ENCODE results near the gene CNIH3.

Gene CNIH3

GRCh38 chr1:224644553-224645154, 28.5 kb downstream of the CNIH3 start:
- Mint-ChIP-seq H3K4me1 (peaks cover 4% of the 10 kb centered on the region), H3K36me3 (no peaks in the 10 kb centered on the region), H3K27ac (no peak overlapping the region), H3K4me3 (no peak overlapping the region), H3K9me3 (no peaks in the 10 kb centered on the region)
- DNase-seq (ENCODE audit: low spot score in 2 of 2) (peak; percentile 43 to 78), ATAC-seq (peak; percentile 63)

DNA sequence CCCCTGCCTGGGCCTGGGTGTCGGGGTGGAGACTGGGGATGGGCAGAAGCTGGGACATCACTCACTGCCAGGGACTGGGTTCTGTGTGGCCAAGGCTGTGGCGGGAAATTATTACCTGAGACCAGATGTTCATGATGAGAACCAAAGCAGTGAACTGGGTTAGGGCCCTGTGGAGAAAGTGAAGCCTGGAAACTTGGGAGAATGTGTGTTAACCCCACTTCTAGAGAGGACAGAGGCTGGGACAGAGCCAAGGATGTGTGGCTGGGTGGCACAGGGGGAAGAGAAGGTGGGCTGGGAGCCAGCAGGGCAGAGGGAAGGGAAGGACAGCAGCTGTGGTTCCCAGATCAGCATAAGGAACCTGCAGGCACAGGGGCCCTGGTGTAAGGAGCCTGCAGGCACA, 31.3 kb downstream of the CNIH3 start:
- ATAC-seq (no peak), DNase-seq (ENCODE audit: low spot score in 2 of 2) (no peak)
- Mint-ChIP-seq H3K36me3 (no peaks in the 10 kb centered on the region), H3K4me1 (peaks cover 4% of the 10 kb centered on the region), H3K4me3 (no peak overlapping the region), H3K9me3 (no peaks in the 10 kb centered on the region), H3K27ac (no peak overlapping the region)

GRCh38 chr1:224650290-224650689, 34.2 kb downstream of the CNIH3 start:
- DNase-seq (ENCODE audit: low spot score in 2 of 2) (no peak), ATAC-seq (no peak)
- Mint-ChIP-seq H3K36me3 (no peaks in the 10 kb centered on the region), H3K4me3 (no peak overlapping the region), H3K27ac (no peak overlapping the region), H3K4me1 (no peaks in the 10 kb centered on the region), H3K9me3 (no peaks in the 10 kb centered on the region)

- no peaks in the 10 kb centered on the region for H3K4me1 Mint-ChIP-seq
- DNase-seq (ENCODE audit: low spot score in 2 of 2) (no peak), ATAC-seq (no peak)
- no peak overlapping the region for H3K4me3 Mint-ChIP-seq
- H3K27ac Mint-ChIP-seq: no peak overlapping the region
- H3K9me3 Mint-ChIP-seq: no peaks in the 10 kb centered on the region
- no peaks in the 10 kb centered on the region for H3K36me3 Mint-ChIP-seq
Measured at GRCh38 chr1:224651188-224651587, 35.1 kb downstream of the CNIH3 start.

DNA sequence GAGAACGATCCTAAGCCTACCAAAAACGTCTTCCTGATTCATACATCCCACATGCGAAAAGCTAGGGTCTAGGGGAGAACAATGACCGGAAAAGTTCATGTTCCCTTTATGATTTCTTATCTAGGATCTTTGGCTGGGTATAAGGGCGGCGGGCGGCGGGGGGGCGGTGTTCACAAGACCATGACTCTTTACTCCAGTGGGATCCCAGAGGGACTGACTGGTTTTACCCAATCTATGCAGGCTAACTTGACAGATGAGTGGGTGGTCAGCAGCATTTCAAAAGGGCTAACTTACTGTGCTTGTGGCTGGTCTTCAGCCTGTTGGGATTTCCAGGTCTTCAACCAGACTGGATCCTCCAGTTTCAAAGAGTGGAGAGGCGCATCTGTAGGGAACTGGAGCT, 40.3 kb downstream of the CNIH3 start:
- no peak overlapping the region for H3K27ac Mint-ChIP-seq
- H3K4me3 Mint-ChIP-seq: no peak overlapping the region
- DNase-seq (ENCODE audit: low spot score in 2 of 2) (no peak), ATAC-seq (no peak)
- H3K36me3 Mint-ChIP-seq: no peaks in the 10 kb centered on the region
- H3K9me3 Mint-ChIP-seq: no peaks in the 10 kb centered on the region
- no peaks in the 10 kb centered on the region for H3K4me1 Mint-ChIP-seq

DNA sequence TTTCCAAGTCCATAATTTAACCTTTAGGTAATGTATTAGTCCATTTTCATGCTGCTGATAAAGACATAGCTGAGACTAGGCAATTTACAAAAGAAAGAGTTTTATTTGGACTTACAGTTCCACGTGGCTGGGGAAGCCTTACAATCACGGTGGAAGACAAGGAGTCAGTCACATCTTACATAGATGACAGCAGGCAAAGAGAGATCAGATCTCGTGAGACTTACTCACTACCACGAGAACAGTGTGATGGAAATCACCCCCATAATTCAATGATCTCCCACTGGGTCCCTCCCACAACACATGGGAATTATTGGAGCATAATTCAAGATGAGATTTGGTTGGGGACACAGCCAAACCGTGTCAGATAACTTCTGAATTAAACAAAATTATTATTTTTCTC, 44.0 kb downstream of the CNIH3 start:
- no peak for ATAC-seq
- Mint-ChIP-seq H3K36me3 (no peaks in the 10 kb centered on the region), H3K4me1 (no peaks in the 10 kb centered on the region), H3K9me3 (no peaks in the 10 kb centered on the region), H3K27ac (no peak overlapping the region), H3K4me3 (no peak overlapping the region)
- no peak for DNase-seq (ENCODE audit: low spot score in 2 of 2)

- H3K36me3 Mint-ChIP-seq: no peaks in the 10 kb centered on the region
- H3K4me1 Mint-ChIP-seq: no peaks in the 10 kb centered on the region
- ATAC-seq (no peak), DNase-seq (ENCODE audit: low spot score in 2 of 2) (no peak)
- H3K4me3 Mint-ChIP-seq: no peak overlapping the region
- no peaks in the 10 kb centered on the region for H3K9me3 Mint-ChIP-seq
- no peak overlapping the region for H3K27ac Mint-ChIP-seq
Measured at GRCh38 chr1:224662870-224663269, 46.8 kb downstream of the CNIH3 start.

- Mint-ChIP-seq H3K36me3 (no peaks in the 10 kb centered on the region), H3K27ac (no peak overlapping the region), H3K9me3 (no peaks in the 10 kb centered on the region), H3K4me1 (no peaks in the 10 kb centered on the region), H3K4me3 (no peak overlapping the region)
- ATAC-seq (no peak), DNase-seq (ENCODE audit: low spot score in 2 of 2) (no peak)
Measured at GRCh38 chr1:224665016-224665415, 48.9 kb downstream of the CNIH3 start.

DNA sequence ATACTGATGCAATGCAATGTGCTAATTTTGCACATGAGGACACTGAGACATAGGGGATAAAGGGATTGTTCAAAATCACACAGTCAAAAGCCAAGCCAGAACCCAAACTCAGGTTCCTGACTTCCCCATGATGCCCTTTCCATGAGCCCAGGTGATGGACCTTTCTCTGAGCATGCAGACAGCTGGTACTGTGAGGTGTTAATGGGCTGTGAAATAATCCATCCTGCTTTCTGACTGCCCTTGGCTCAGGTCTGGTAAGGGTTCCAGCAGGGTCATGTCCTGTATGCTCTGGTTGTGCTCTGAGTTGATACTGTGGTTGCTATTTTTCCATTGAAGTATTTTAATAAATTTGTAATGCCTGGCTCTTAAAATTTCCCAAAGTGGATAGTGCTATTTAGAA, 50.0 kb downstream of the CNIH3 start:
- no peak overlapping the region for H3K27ac Mint-ChIP-seq
- H3K4me1 Mint-ChIP-seq: no peaks in the 10 kb centered on the region
- ATAC-seq: no peak
- H3K4me3 Mint-ChIP-seq: no peak overlapping the region
- no peaks in the 10 kb centered on the region for H3K9me3 Mint-ChIP-seq
- H3K36me3 Mint-ChIP-seq: no peaks in the 10 kb centered on the region
- DNase-seq (ENCODE audit: low spot score in 2 of 2): no peak

DNA sequence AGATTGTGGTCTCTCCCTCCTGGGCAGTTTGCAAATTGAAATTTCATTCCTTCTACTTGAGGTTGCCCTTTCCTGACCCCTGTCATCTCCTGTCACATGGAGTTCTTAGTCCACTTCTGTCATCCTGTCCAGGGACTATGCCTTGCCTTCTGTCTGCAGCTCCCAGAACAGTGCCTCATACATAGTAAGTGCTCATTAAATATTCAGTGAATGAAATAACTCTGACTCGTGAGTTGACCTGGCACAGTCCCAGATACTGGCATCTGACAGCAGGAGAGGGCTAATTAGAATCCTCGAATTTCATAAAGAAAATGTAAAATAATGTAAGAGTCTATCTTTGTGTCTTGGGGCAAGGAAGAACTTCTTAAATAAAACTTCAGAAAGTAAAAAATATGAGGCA, 50.8 kb downstream of the CNIH3 start:
- no peaks in the 10 kb centered on the region for H3K9me3 Mint-ChIP-seq
- H3K27ac Mint-ChIP-seq: no peak overlapping the region
- no peak overlapping the region for H3K4me3 Mint-ChIP-seq
- H3K36me3 Mint-ChIP-seq: no peaks in the 10 kb centered on the region
- no peak for ATAC-seq
- DNase-seq (ENCODE audit: low spot score in 2 of 2): no peak
- H3K4me1 Mint-ChIP-seq: no peaks in the 10 kb centered on the region

- Mint-ChIP-seq H3K4me1 (no peaks in the 10 kb centered on the region), H3K27ac (no peak overlapping the region), H3K4me3 (no peak overlapping the region), H3K36me3 (no peaks in the 10 kb centered on the region), H3K9me3 (no peaks in the 10 kb centered on the region)
- ATAC-seq: no peak
- DNase-seq (ENCODE audit: low spot score in 2 of 2): no peak
Measured at GRCh38 chr1:224668984-224669383, 52.9 kb downstream of the CNIH3 start.

DNA sequence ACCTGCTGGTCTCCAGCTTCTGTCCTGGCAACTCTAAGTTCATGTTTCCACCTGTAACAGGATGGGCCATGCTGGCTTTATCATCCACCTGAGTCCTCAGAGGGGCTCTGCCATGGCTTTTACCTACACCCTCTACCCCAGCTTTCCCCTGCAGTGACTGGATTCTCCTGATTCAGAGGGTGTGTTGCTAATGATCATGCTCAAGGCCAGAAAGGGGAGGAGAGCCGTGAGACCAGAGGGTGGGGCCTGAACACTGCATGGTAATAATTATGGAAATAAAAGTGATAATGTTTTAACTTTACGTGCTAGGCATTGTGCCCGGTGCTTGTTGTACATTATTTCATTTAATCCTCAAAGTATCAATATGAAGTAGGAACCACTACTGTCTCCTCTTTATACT, 53.3 kb downstream of the CNIH3 start:
- no peak for ATAC-seq
- Mint-ChIP-seq H3K4me1 (no peaks in the 10 kb centered on the region), H3K4me3 (no peak overlapping the region), H3K9me3 (no peaks in the 10 kb centered on the region), H3K27ac (no peak overlapping the region), H3K36me3 (no peaks in the 10 kb centered on the region)
- DNase-seq (ENCODE audit: low spot score in 2 of 2): no peak

DNA sequence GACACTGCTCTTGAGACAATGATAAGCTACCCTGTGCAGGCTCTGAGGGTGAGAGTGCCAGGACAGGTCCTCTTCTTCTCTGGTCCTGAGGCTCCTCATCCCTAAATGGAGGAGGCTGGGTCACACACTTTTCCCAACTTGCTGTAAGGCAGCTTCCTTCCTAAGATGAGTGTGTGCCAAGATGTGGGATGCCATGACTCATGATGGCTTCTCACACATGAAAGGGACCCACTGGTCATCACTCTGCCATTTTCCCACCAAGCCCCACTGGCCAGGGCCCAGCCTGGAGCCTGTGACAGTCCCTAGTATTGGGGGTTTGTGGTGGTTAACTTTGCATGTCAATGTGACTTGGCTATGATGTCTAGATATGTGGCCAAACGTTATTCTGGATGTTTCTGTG, 54.4 kb downstream of the CNIH3 start:
- DNase-seq (ENCODE audit: low spot score in 2 of 2) (no peak), ATAC-seq (no peak)
- H3K4me1 Mint-ChIP-seq: no peaks in the 10 kb centered on the region
- H3K9me3 Mint-ChIP-seq: no peaks in the 10 kb centered on the region
- H3K27ac Mint-ChIP-seq: no peak overlapping the region
- H3K36me3 Mint-ChIP-seq: no peaks in the 10 kb centered on the region
- H3K4me3 Mint-ChIP-seq: no peak overlapping the region

DNA sequence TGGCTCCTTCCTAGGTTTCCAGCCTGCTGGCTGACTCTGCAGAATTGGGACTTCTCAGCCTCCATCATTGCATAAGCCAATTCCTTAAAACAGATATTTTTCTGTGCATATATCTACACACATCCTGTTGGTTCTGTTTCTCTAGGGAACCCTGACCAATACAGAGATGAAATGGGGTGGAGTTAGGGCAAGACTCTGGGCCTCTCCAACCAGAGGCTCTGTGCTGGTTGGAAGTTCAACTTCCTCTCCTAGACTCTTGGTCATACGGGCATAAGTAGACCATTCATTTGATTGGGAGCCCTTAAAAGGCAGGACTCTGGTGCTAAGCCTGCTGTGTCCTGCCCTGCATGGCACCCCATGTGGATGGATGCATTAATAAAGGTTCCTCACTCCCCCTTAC, 55.0 kb downstream of the CNIH3 start:
- H3K4me1 Mint-ChIP-seq: no peaks in the 10 kb centered on the region
- no peaks in the 10 kb centered on the region for H3K36me3 Mint-ChIP-seq

GRCh38 chr1:224673141-224673540, 57.0 kb downstream of the CNIH3 start:
- no peaks in the 10 kb centered on the region for H3K4me1 Mint-ChIP-seq
- H3K9me3 Mint-ChIP-seq: no peaks in the 10 kb centered on the region
- no peak overlapping the region for H3K27ac Mint-ChIP-seq
- H3K4me3 Mint-ChIP-seq: no peak overlapping the region
- no peak for ATAC-seq
- DNase-seq (ENCODE audit: low spot score in 2 of 2): no peak
- H3K36me3 Mint-ChIP-seq: no peaks in the 10 kb centered on the region

More for the DNA sequence above, 55.0 kb downstream of the CNIH3 start:
- DNase-seq (ENCODE audit: low spot score in 2 of 2) (no peak), ATAC-seq (no peak)
- Mint-ChIP-seq H3K4me3 (no peak overlapping the region), H3K27ac (no peak overlapping the region), H3K9me3 (no peaks in the 10 kb centered on the region)

DNA sequence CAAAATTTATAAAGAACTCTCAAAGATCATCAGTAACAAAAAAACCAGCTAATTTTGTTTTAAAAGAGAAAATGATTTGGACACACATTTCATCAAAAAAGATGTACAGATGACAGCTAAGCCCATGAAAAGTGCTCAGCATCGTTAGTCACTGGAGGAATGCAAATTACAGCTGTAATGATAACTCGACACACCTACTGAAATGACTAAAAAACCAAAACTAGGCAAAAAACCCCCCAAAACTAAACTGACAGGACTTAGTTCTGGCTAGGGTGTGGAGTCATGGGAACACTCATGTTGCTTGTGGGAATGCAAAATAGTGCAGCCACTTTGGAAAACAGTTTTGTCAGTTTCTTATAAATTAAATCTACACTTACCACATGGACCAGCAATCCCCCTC, 59.5 kb downstream of the CNIH3 start:
- H3K4me1 Mint-ChIP-seq: no peaks in the 10 kb centered on the region
- H3K27ac Mint-ChIP-seq: no peak overlapping the region
- H3K9me3 Mint-ChIP-seq: no peaks in the 10 kb centered on the region
- H3K36me3 Mint-ChIP-seq: no peaks in the 10 kb centered on the region
- no peak overlapping the region for H3K4me3 Mint-ChIP-seq
- ATAC-seq (peak; percentile 46), DNase-seq (ENCODE audit: low spot score in 2 of 2) (no peak)

DNA sequence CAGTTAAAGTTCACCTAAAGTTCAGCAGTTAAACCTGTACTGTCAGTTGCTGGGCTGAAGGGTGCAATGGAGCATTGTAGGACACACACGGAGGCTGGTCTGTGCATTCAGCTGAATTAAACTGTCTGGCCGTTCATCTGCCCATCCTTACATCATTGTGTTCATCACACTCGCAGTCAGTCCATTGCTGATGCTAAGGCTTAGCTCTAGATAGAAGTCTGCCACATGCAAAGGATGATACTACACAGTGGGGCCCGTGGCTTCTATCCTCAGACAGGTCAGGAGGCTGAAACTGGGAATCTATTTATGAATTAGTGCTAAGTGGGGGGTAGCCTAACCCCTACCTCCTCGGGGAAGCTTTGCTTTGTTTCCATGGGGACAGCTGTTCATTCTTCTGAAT, 60.4 kb downstream of the CNIH3 start:
- Mint-ChIP-seq H3K36me3 (no peaks in the 10 kb centered on the region), H3K4me3 (no peak overlapping the region), H3K4me1 (no peaks in the 10 kb centered on the region), H3K9me3 (no peaks in the 10 kb centered on the region), H3K27ac (no peak overlapping the region)
- DNase-seq (ENCODE audit: low spot score in 2 of 2): no peak
- ATAC-seq: no peak
